DMS53 treated with DMSO at 0.1 percent for 48 hours (cell line): Measurements from ENCODE around the gene MAGEB1.

Experiments
- DNase-seq: peaks from one replicate; lab custom pipeline; 2025; ENCODE audit not compliant: unreplicated experiment; lab: John Stamatoyannopoulos, UW

Gene MAGEB1

GRCh38 chrX:30246769-30247489, at the start of gene MAGEB1:
Gene MAGEB1 (plus strand): TSS chrX:30247146. CDS start chrX:30250494, 3,348 bp downstream.
- DNase-seq, result no peak

- no peak for DNase-seq
Measured at GRCh38 chrX:30212172-30212571, 34.8 kb upstream of the MAGEB1 start.

GRCh38 chrX:30215357-30215843, 31.5 kb upstream of the MAGEB1 start, which contains the start of gene MAGEB2:
Gene MAGEB2 (plus strand): TSS chrX:30215563. CDS start chrX:30218581, 3,018 bp downstream.
- peak; percentile 44 for DNase-seq

GRCh38 chrX:30217465-30217864, 29.5 kb upstream of the MAGEB1 start:
- no peak for DNase-seq

GRCh38 chrX:30219372-30219771, 27.6 kb upstream of the MAGEB1 start:
- DNase-seq, result no peak

- no peak for DNase-seq
Measured at GRCh38 chrX:30220661-30221060, 26.3 kb upstream of the MAGEB1 start.

- no peak for DNase-seq
Measured at GRCh38 chrX:30224536-30224935, 22.4 kb upstream of the MAGEB1 start.

GRCh38 chrX:30228526-30228925, 18.4 kb upstream of the MAGEB1 start:
- no peak for DNase-seq

GRCh38 chrX:30230395-30230794, 16.6 kb upstream of the MAGEB1 start, which contains the start of gene MAGEB3:
Gene MAGEB3 (plus strand): TSS chrX:30230657. CDS start chrX:30235925, 5,268 bp downstream.
- no peak for DNase-seq

GRCh38 chrX:30241724-30242415, 5.1 kb upstream of the MAGEB1 start, which contains the start of gene MAGEB4:
Gene MAGEB4 (plus strand): TSS chrX:30242000. CDS start chrX:30242136, 136 bp downstream.
- no peak for DNase-seq

GRCh38 chrX:30248854-30249253, 1.9 kb downstream of the MAGEB1 start:
- no peak for DNase-seq

- no peak for DNase-seq
Measured at GRCh38 chrX:30253257-30253656, 6.3 kb downstream of the MAGEB1 start.

GRCh38 chrX:30259927-30260326, 13.0 kb downstream of the MAGEB1 start:
- no peak for DNase-seq

GRCh38 chrX:30261012-30261411, 14.1 kb downstream of the MAGEB1 start:
- no peak for DNase-seq

- DNase-seq, result no peak
Measured at GRCh38 chrX:30262763-30263162, 15.8 kb downstream of the MAGEB1 start.

GRCh38 chrX:30270639-30271038, 23.7 kb downstream of the MAGEB1 start:
- no peak for DNase-seq

- peak; percentile 24 for DNase-seq
Measured at GRCh38 chrX:30275498-30275897, 28.6 kb downstream of the MAGEB1 start.

- no peak for DNase-seq
Measured at GRCh38 chrX:30278365-30278764, 31.4 kb downstream of the MAGEB1 start.

GRCh38 chrX:30280428-30280827, 33.5 kb downstream of the MAGEB1 start:
- no peak for DNase-seq

GRCh38 chrX:30282527-30282926, 35.6 kb downstream of the MAGEB1 start:
- DNase-seq, result no peak

- peak; percentile 62 for DNase-seq
Measured at GRCh38 chrX:30283456-30284200, 36.7 kb downstream of the MAGEB1 start.
